ENCODE results near the gene DNAH6. TPM values are rescaled to one million over a fixed set of nuclear protein-coding genes. Genes with fewer than 3 reads are reported as not detected.

DNAH6 gene
- total and polyA plus RNA-seq, 10 of the 15 experiments (the other 5 are each of a cell fraction or from before 2014, with no cell fraction given) = 0.07 to 1.0 (median 0.29) TPM

GRCh38 chr2:84817239-84817655 is 300.9 kb downstream of the DNAH6 start (continued):
- TF ChIP-seq ZNF24 (IDR thresholded peaks at IDR 0.05) = peak; percentile 73
- no peak for TF ChIP-seq ZNF207 (IDR thresholded peaks at IDR 0.05; ENCODE audit: borderline replicate concordance)
- TF ChIP-seq ZSCAN29 (IDR thresholded peaks at IDR 0.05) = no peak
- peak; percentile 80 for TF ChIP-seq GABPA (IDR thresholded peaks at IDR 0.05; ENCODE audit: low read depth)
- peak; percentile 98 for TF ChIP-seq FOXM1 (IDR thresholded peaks at IDR 0.05; ENCODE audit: low read depth, low read length)
- 0 out of 2 replicates have a peak, but pooled peaks have one; percentile 74 for TF ChIP-seq NBN (IDR thresholded peaks at IDR 0.05)
- TF ChIP-seq ZBTB11 (CRISPR knock-in tag; IDR thresholded peaks at IDR 0.05) = no peak
- peak; percentile 86; the same call in 1 of the 2 replicates for TF ChIP-seq CBX5 (IDR thresholded peaks at IDR 0.05; ENCODE audit: low read depth)
- TF ChIP-seq POLR2A (IDR thresholded peaks at IDR 0.05; ENCODE audit: low read depth, low read length) = no peak
- TF ChIP-seq IKZF1 (conservative IDR thresholded peaks at IDR 0.05) = peak; percentile 79
- peak; percentile 98 for TF ChIP-seq ZNF217 (IDR thresholded peaks at IDR 0.05)
- peak; percentile 28 to 63; a peak in 2 of 4 replicates for TF ChIP-seq BHLHE40 (IDR thresholded peaks at IDR 0.05; ENCODE audit: borderline replicate concordance in 1 of 2, low read depth in 2 of 2, low read length in 1 of 2)
- TF ChIP-seq YBX1 (IDR thresholded peaks at IDR 0.05) = no peak
- no peak for TF ChIP-seq POLR2AphosphoS2 (IDR thresholded peaks at IDR 0.05; ENCODE audit: low read depth, low read length)
- peak; percentile 80 for TF ChIP-seq EED (IDR thresholded peaks at IDR 0.05; ENCODE audit: low read depth)
- peak; percentile 97 for TF ChIP-seq TCF3 (IDR thresholded peaks at IDR 0.05; ENCODE audit: borderline replicate concordance, insufficient read depth, low read depth, low read length)
- peak; percentile 91 to 92 for TF ChIP-seq IKZF2 (IDR thresholded peaks at IDR 0.05)
- peak; percentile 87; the same call in 1 of the 2 replicates for TF ChIP-seq MEF2A (IDR thresholded peaks at IDR 0.05; ENCODE audit: insufficient read depth, low read depth, low read length)
- peak; percentile 90 for TF ChIP-seq PML (IDR thresholded peaks at IDR 0.05; ENCODE audit: low read length)
- no peak; the same call in 1 of the 2 replicates for TF ChIP-seq ZBTB40 (IDR thresholded peaks at IDR 0.05; ENCODE audit: borderline replicate concordance)
- TF ChIP-seq RAD21 (IDR thresholded peaks at IDR 0.05; ENCODE audit: insufficient read depth, low read depth, low read length) = no peak
- peak; percentile 98 for TF ChIP-seq MTA3 (IDR thresholded peaks at IDR 0.05; ENCODE audit: borderline replicate concordance, low read length)
- peak; percentile 72 for TF ChIP-seq ATF7 (IDR thresholded peaks at IDR 0.05; ENCODE audit: low read depth)
- TF ChIP-seq RELA (IDR thresholded peaks at IDR 0.05; ENCODE audit: borderline replicate concordance, partially characterized antibody) = no peak
- TF ChIP-seq SP1 (IDR thresholded peaks at IDR 0.05; ENCODE audit: low read depth, low read length) = peak; percentile 56
- no peak for TF ChIP-seq NFXL1 (IDR thresholded peaks at IDR 0.05; ENCODE audit: borderline replicate concordance)
- no peak for TF ChIP-seq ZZZ3 (IDR thresholded peaks at IDR 0.05; ENCODE audit: control insufficient read depth, insufficient read length, low read depth)
- TF ChIP-seq NFYB (IDR thresholded peaks at IDR 0.05; ENCODE audit: insufficient read depth, low read depth, low read length) = no peak

Data from GM12878 (cell line).